Mesenchymal stem cell (in vitro differentiated cells and primary cell): ENCODE data around the gene FAM229B.
A peak's percentile ranks its signal among the peaks of the same experiment; 100 is the strongest.

Experiments used
- DNase-seq: peaks from one replicate; pipeline ENCODE4 v3.0.0-alpha.2; 2013
- H2AFZ ChIP-seq: one replicate; pipeline ENCODE4 v1.6.1; 2013; ENCODE audit warnings: low read depth, mild to moderate bottlenecking, control low read depth, inconsistent platforms, low read length, moderate library complexity
- H2AK5ac ChIP-seq: 2 replicates; pipeline ENCODE4 v1.6.1; 2013; ENCODE audit warnings: low read length, moderate library complexity, mild to moderate bottlenecking, inconsistent platforms; ENCODE audit not compliant: severe bottlenecking
- H2BK120ac ChIP-seq: one replicate; pipeline ENCODE4 v1.6.1; 2013; ENCODE audit warnings: low read depth, mild to moderate bottlenecking, inconsistent platforms, low read length, moderate library complexity
- H2BK12ac ChIP-seq, 2 experiments: one replicate each; pipeline ENCODE4 v1.6.1; 2013; ENCODE audit warnings: inconsistent platforms in 2 of 2, low read length in 2 of 2, mild to moderate bottlenecking in 2 of 2, moderate library complexity in 2 of 2, control low read depth in 1 of 2
- H2BK15ac ChIP-seq: one replicate; pipeline ENCODE4 v1.6.1; 2013; ENCODE audit warnings: mild to moderate bottlenecking, low read depth, inconsistent platforms; ENCODE audit not compliant: poor library complexity, severe bottlenecking
- H2BK5ac ChIP-seq: 2 replicates; pipeline ENCODE4 v1.6.1; 2013; ENCODE audit warnings: low read depth, mild to moderate bottlenecking, low read length, control low read depth, inconsistent platforms; ENCODE audit not compliant: poor library complexity, severe bottlenecking
- H3K14ac ChIP-seq, 2 experiments: one replicate each; pipeline ENCODE4 v1.6.1; 2013; ENCODE audit warnings: inconsistent platforms in 2 of 2, low read length in 2 of 2, control low read depth in 1 of 2, mild to moderate bottlenecking in 1 of 2, moderate library complexity in 1 of 2
- H3K18ac ChIP-seq, 2 experiments: one replicate each; pipeline ENCODE4 v1.6.1; 2013; ENCODE audit warnings: inconsistent platforms in 2 of 2, low read length in 2 of 2, control low read depth in 1 of 2, low read depth in 1 of 2, mild to moderate bottlenecking in 1 of 2
- H3K23ac ChIP-seq, 2 experiments: one replicate each; pipeline ENCODE4 v1.6.1; 2013; ENCODE audit warnings: inconsistent platforms in 2 of 2, low read length in 2 of 2, mild to moderate bottlenecking in 2 of 2, moderate library complexity in 2 of 2, control low read depth in 1 of 2
- H3K27ac ChIP-seq: 2 replicates; pipeline ENCODE4 v1.5.1; 2013; ENCODE audit warnings: mild to moderate bottlenecking, moderate library complexity, low read length, control low read depth, inconsistent platforms; ENCODE audit not compliant: poor library complexity, severe bottlenecking
- H3K27me3 ChIP-seq, 2 experiments: 2 replicates each; pipeline versions ENCODE4 v1.6.1 to v1.7.0; 2013; ENCODE audit warnings: low read length in 2 of 2, mild to moderate bottlenecking in 2 of 2, moderate library complexity in 2 of 2, control low read depth in 1 of 2, inconsistent platforms in 1 of 2; ENCODE audit not compliant: control insufficient read depth in 1 of 2, insufficient read depth in 1 of 2
- H3K36me3 ChIP-seq, 2 experiments: 2 replicates each; pipeline versions ENCODE4 v1.6.1 to v1.7.0; 2013; ENCODE audit warnings: low read length in 2 of 2, control low read depth in 1 of 2, inconsistent platforms in 1 of 2, low read depth in 1 of 2, mild to moderate bottlenecking in 1 of 2; ENCODE audit not compliant: insufficient read depth in 2 of 2, control insufficient read depth in 1 of 2
- H3K4ac ChIP-seq, 2 experiments: one replicate each; pipeline ENCODE4 v1.6.1; 2013; ENCODE audit warnings: inconsistent platforms in 2 of 2, low read length in 2 of 2, mild to moderate bottlenecking in 2 of 2, moderate library complexity in 2 of 2, control low read depth in 1 of 2, low read depth in 1 of 2
- H3K4me1 ChIP-seq: 2 replicates; pipeline ENCODE4 v1.6.1; 2013; ENCODE audit warnings: low read depth, low read length, control low read depth; ENCODE audit not compliant: control insufficient read depth, insufficient read depth
- H3K4me2 ChIP-seq: 2 replicates; pipeline ENCODE4 v1.6.1; 2013; ENCODE audit warnings: low read length, mild to moderate bottlenecking, inconsistent platforms; ENCODE audit not compliant: poor library complexity, severe bottlenecking
- H3K4me3 ChIP-seq, 2 experiments: 2 replicates each; pipeline versions ENCODE4 v1.5.1 to v1.7.0; 2013; ENCODE audit warnings: low read length in 2 of 2, mild to moderate bottlenecking in 2 of 2, control low read depth in 1 of 2, low read depth in 1 of 2; ENCODE audit not compliant: insufficient read depth in 1 of 2
- H3K79me1 ChIP-seq: replicated peaks from 2 replicates; pipeline ENCODE4 v1.6.1; 2013; ENCODE audit warnings: mild to moderate bottlenecking, control low read depth, low read length, inconsistent platforms; ENCODE audit not compliant: poor library complexity, severe bottlenecking
- H3K9ac ChIP-seq: 2 replicates; pipeline ENCODE4 v1.7.0; 2013; ENCODE audit warnings: mild to moderate bottlenecking, low read length, moderate library complexity
- H3K9me3 ChIP-seq: 2 replicates; pipeline ENCODE4 v1.7.0; 2013; ENCODE audit warnings: mild to moderate bottlenecking, low read length; ENCODE audit not compliant: control insufficient read depth
- H4K8ac ChIP-seq: one replicate; pipeline ENCODE4 v1.6.1; 2013; ENCODE audit warnings: inconsistent platforms, mild to moderate bottlenecking, low read length, moderate library complexity
- H4K91ac ChIP-seq: one replicate; pipeline ENCODE4 v1.6.1; 2013; ENCODE audit warnings: mild to moderate bottlenecking, low read length, inconsistent platforms
- WGBS: methylation state at CpG from one replicate; pipeline ENCODE4 v1.1.7; 2013; ENCODE audit warnings: mixed read lengths; 5-methylcytosine and 5-hydroxymethylcytosine counted together

Gene FAM229B

GRCh38 chr6:112062966-112063365, 24.4 kb upstream of the FAM229B start:
- H4K8ac ChIP-seq, result no peak overlapping the region
- no peak overlapping the region for H3K4ac ChIP-seq
- no peaks in the 10 kb centered on the region for H3K9me3 ChIP-seq
- H3K79me1 ChIP-seq, result no peaks in the 10 kb centered on the region
- no peak overlapping the region for H2BK120ac ChIP-seq
- no peak overlapping the region for H3K9ac ChIP-seq
- no peak overlapping the region for H2BK15ac ChIP-seq
- H3K18ac ChIP-seq, result no peak overlapping the region
- no peak overlapping the region for H4K91ac ChIP-seq
- H2AFZ ChIP-seq, result no peak overlapping the region
- no peak overlapping the region for H3K23ac ChIP-seq
- no peak overlapping the region for H2AK5ac ChIP-seq
- H3K27me3 ChIP-seq, result no peaks in the 10 kb centered on the region
- H2BK12ac ChIP-seq, result no peak overlapping the region
- 90% methylated on average over 2 of the region's 3 CpGs for WGBS
- peaks cover 2% of the 10 kb centered on the region for H3K4me1 ChIP-seq
- H3K4me3 ChIP-seq, result no peak overlapping the region
- H2BK5ac ChIP-seq, result no peak overlapping the region
- H3K4me2 ChIP-seq, result no peak overlapping the region
- no peak for DNase-seq
- no peak overlapping the region for H3K14ac ChIP-seq
- peaks cover 0 to under 1% of the 10 kb centered on the region in 2 experiments for H3K36me3 ChIP-seq
- no peak overlapping the region for H3K27ac ChIP-seq

- H2BK15ac ChIP-seq, result no peak overlapping the region
- no peak overlapping the region for H3K9ac ChIP-seq
- H2BK12ac ChIP-seq, result no peak overlapping the region
- H3K79me1 ChIP-seq, result no peaks in the 10 kb centered on the region
- H3K4ac ChIP-seq, result no peak overlapping the region
- no peak overlapping the region for H3K4me3 ChIP-seq
- no peak overlapping the region for H3K18ac ChIP-seq
- no peak overlapping the region for H2BK120ac ChIP-seq
- H3K23ac ChIP-seq, result no peak overlapping the region
- H2AK5ac ChIP-seq, result no peak overlapping the region
- peaks cover 0 to 18% of the 10 kb centered on the region in 2 experiments for H3K36me3 ChIP-seq
- H4K8ac ChIP-seq, result no peak overlapping the region
- H3K27ac ChIP-seq, result no peak overlapping the region
- no peaks in the 10 kb centered on the region for H3K9me3 ChIP-seq
- H3K27me3 ChIP-seq, result no peaks in the 10 kb centered on the region
- H3K14ac ChIP-seq, result no peak overlapping the region
- no peak overlapping the region for H4K91ac ChIP-seq
- no peak overlapping the region for H2BK5ac ChIP-seq
- no peak overlapping the region for H2AFZ ChIP-seq
- 64% methylated on average over 4 of the region's 6 CpGs for WGBS
- DNase-seq, result peak; percentile 19
- H3K4me1 ChIP-seq, result peaks cover 2% of the 10 kb centered on the region
- no peak overlapping the region for H3K4me2 ChIP-seq
Observed at GRCh38 chr6:112065426-112065986, 21.9 kb upstream of the FAM229B start.

DNA sequence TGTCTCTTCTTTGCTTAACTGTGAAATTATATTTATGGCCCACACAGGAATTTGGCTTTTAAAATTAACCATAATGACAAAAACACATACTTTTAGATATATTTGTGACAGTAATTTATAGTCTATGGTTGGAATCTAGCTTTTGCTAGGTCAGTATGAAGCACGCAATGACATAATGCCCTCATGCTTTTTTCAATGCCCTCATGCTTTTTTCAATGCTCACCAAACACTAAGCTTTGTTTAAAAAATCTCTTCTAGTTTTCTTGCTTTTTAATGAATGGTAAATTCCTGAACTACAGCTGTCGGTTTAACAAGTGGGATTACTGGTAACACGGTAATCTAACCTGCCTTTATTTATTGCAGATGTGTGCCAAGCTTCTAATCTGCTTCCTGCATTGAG, 20.8 kb upstream of the FAM229B start:
- no peaks in the 10 kb centered on the region for H3K9me3 ChIP-seq
- no peak overlapping the region for H2BK12ac ChIP-seq
- no peak overlapping the region for H2BK5ac ChIP-seq
- no peak for DNase-seq
- no peaks in the 10 kb centered on the region for H3K27me3 ChIP-seq
- no peak overlapping the region for H2BK120ac ChIP-seq
- H2AFZ ChIP-seq, result no peak overlapping the region
- no peak overlapping the region for H3K9ac ChIP-seq
- H3K14ac ChIP-seq, result no peak overlapping the region
- peaks cover 0 to 28% of the 10 kb centered on the region in 2 experiments for H3K36me3 ChIP-seq
- no peak overlapping the region for H3K4me3 ChIP-seq
- H3K27ac ChIP-seq, result no peak overlapping the region
- no peak overlapping the region for H2BK15ac ChIP-seq
- H3K4ac ChIP-seq, result no peak overlapping the region
- no peak overlapping the region for H3K18ac ChIP-seq
- WGBS, result 95% methylated on average over 2 of the region's 3 CpGs
- H3K23ac ChIP-seq, result no peak overlapping the region
- no peak overlapping the region for H3K4me2 ChIP-seq
- H3K4me1 ChIP-seq, result no peaks in the 10 kb centered on the region
- H3K79me1 ChIP-seq, result no peaks in the 10 kb centered on the region
- no peak overlapping the region for H4K91ac ChIP-seq
- no peak overlapping the region for H2AK5ac ChIP-seq
- H4K8ac ChIP-seq, result no peak overlapping the region

DNA sequence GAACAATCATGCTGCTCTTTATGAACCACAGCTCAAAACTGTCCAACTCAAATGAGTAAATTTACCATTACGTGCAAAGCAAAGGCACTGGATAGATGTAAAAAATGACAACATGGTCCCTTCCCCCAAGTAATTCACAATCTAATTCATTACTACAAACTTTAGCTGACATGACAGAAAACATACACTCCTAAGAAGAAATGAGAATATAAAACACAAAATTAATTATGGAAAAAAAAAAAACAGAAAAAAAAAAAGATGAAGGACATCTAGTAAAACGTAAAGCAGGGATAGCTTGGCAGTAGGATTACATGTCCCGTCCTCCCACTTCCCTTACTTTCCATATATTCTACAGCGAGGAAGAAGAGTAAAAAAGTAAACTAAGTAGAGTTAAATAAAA, 5.8 kb upstream of the FAM229B start:
- no peak for DNase-seq
- H2BK120ac ChIP-seq, result no peak overlapping the region
- H2AK5ac ChIP-seq, result no peak overlapping the region
- no peak overlapping the region for H3K4ac ChIP-seq
- no peaks in the 10 kb centered on the region for H3K9me3 ChIP-seq
- no peak overlapping the region for H4K8ac ChIP-seq
- WGBS, result 100% methylated on average over 1 of the region's 4 CpGs
- H2BK15ac ChIP-seq, result no peak overlapping the region
- H3K27ac ChIP-seq, result no peak overlapping the region
- peaks cover 0 to 76% of the 10 kb centered on the region in 2 experiments for H3K36me3 ChIP-seq
- H3K9ac ChIP-seq, result no peak overlapping the region
- no peaks in the 10 kb centered on the region for H3K4me1 ChIP-seq
- H4K91ac ChIP-seq, result no peak overlapping the region
- no peak overlapping the region for H3K14ac ChIP-seq
- H2BK5ac ChIP-seq, result no peak overlapping the region
- no peaks in the 10 kb centered on the region for H3K27me3 ChIP-seq
- H3K79me1 ChIP-seq, result no peaks in the 10 kb centered on the region
- H3K18ac ChIP-seq, result no peak overlapping the region
- no peak overlapping the region for H2AFZ ChIP-seq
- H3K23ac ChIP-seq, result no peak overlapping the region
- H3K4me2 ChIP-seq, result no peak overlapping the region
- no peak overlapping the region for H2BK12ac ChIP-seq
- H3K4me3 ChIP-seq, result no peak overlapping the region
